NT2/D1 (cell line): ENCODE measurements around the gene RETN.
A peak's percentile ranks its signal among the peaks of the same experiment; 100 is the strongest.

Source experiments
- DNase-seq: peaks from one replicate; pipeline ENCODE4 v3.0.0-alpha.2; 2011; ENCODE audit warnings: low read depth, low spot score
- H3K27me3 ChIP-seq: 2 replicates; pipeline ENCODE4 v1.6.0; 2011; ENCODE audit warnings: mild to moderate bottlenecking; ENCODE audit not compliant: insufficient read length, insufficient read depth
- H3K36me3 ChIP-seq: 2 replicates; pipeline ENCODE4 v1.6.1; 2011; ENCODE audit warnings: mild to moderate bottlenecking, low read length, mixed read lengths; ENCODE audit not compliant: insufficient read depth, insufficient read length
- H3K4me1 ChIP-seq: 2 replicates; pipeline ENCODE4 v1.5.1; 2011; ENCODE audit not compliant: insufficient read depth, insufficient read length
- H3K4me3 ChIP-seq: 2 replicates; pipeline ENCODE4 v1.5.1; 2011; ENCODE audit warnings: low read depth; ENCODE audit not compliant: insufficient read length
- H3K9ac ChIP-seq: 2 replicates; pipeline ENCODE4 v1.6.0; 2011; ENCODE audit warnings: low read depth; ENCODE audit not compliant: insufficient read length
- H3K9me3 ChIP-seq: 2 replicates; pipeline ENCODE4 v1.5.1; 2011; ENCODE audit warnings: mild to moderate bottlenecking, low read length; ENCODE audit not compliant: insufficient read depth
- SUZ12 ChIP-seq: IDR thresholded peaks from 2 replicates; pipeline ENCODE4 v1.6.1; 2011; ENCODE audit not compliant: insufficient read length, insufficient read depth; ENCODE audit errors: extremely low read depth
- YY1 ChIP-seq: IDR thresholded peaks from 2 replicates; pipeline ENCODE4 v1.6.1; 2011; ENCODE audit not compliant: insufficient read length, insufficient read depth
- ZNF274 ChIP-seq: IDR thresholded peaks from 2 replicates; pipeline ENCODE4 v1.6.1; 2011; ENCODE audit warnings: mild to moderate bottlenecking, low read depth, low read length

The RETN gene

GRCh38 chr19:7677669-7678311 lies 8.9 kb downstream of the RETN start:
- H3K4me3 ChIP-seq, result no peak overlapping the region
- TF ChIP-seq ZNF274 (no peak), YY1 (no peak), SUZ12 (no peak)
- H3K4me1 ChIP-seq, result peaks cover 26% of the 10 kb centered on the region
- H3K9ac ChIP-seq, result no peak overlapping the region
- H3K36me3 ChIP-seq, result peaks cover 9% of the 10 kb centered on the region
- no peak for DNase-seq
- H3K27me3 ChIP-seq, result no peaks in the 10 kb centered on the region
- H3K9me3 ChIP-seq, result no peaks in the 10 kb centered on the region

GRCh38 chr19:7678971-7679751 lies 10.3 kb downstream of the RETN start:
- no peaks in the 10 kb centered on the region for H3K9me3 ChIP-seq
- no peak overlapping the region for H3K4me3 ChIP-seq
- no peak for DNase-seq
- H3K36me3 ChIP-seq, result peaks cover 16% of the 10 kb centered on the region
- TF ChIP-seq SUZ12, result no peak
- TF ChIP-seq ZNF274, result no peak
- TF ChIP-seq YY1, result no peak
- no peaks in the 10 kb centered on the region for H3K27me3 ChIP-seq
- no peak overlapping the region for H3K9ac ChIP-seq
- peaks cover 24% of the 10 kb centered on the region for H3K4me1 ChIP-seq

GRCh38 chr19:7679771-7680605 lies 11.1 kb downstream of the RETN start:
- no peaks in the 10 kb centered on the region for H3K9me3 ChIP-seq
- no peak for DNase-seq
- peak overlapping the region; percentile 95 for H3K9ac ChIP-seq
- H3K27me3 ChIP-seq, result no peaks in the 10 kb centered on the region
- peak overlapping the region; percentile 91 for H3K4me3 ChIP-seq
- TF ChIP-seq SUZ12 (no peak), ZNF274 (no peak), YY1 (no peak)
- peaks cover 19% of the 10 kb centered on the region for H3K36me3 ChIP-seq
- H3K4me1 ChIP-seq, result peaks cover 24% of the 10 kb centered on the region

GRCh38 chr19:7680606-7681339 lies 11.9 kb downstream of the RETN start, which contains the start of gene TRAPPC5:
TRAPPC5 (plus strand) TSS chr19:7680833; CDS start chr19:7682254, 1,421 bp downstream.
- DNase-seq, result peak; percentile 51
- no peaks in the 10 kb centered on the region for H3K9me3 ChIP-seq
- peak within 1 kb of the TSS; percentile 95 for H3K9ac ChIP-seq
- H3K36me3 ChIP-seq, result peaks cover 24% of the 10 kb centered on the region
- H3K27me3 ChIP-seq, result no peaks in the 10 kb centered on the region
- no peak for TF ChIP-seq ZNF274
- no peak for TF ChIP-seq YY1
- TF ChIP-seq SUZ12, result no peak
- H3K4me1 ChIP-seq, result peaks cover 27% of the 10 kb centered on the region
- H3K4me3 ChIP-seq, result peak within 1 kb of the TSS; percentile 91

GRCh38 chr19:7681340-7682174 lies 12.7 kb downstream of the RETN start:
- Histone ChIP-seq H3K27me3 (no peaks in the 10 kb centered on the region), H3K4me3 (peak overlapping the region; percentile 91), H3K9me3 (no peaks in the 10 kb centered on the region), H3K36me3 (peaks cover 24% of the 10 kb centered on the region), H3K4me1 (peaks cover 28% of the 10 kb centered on the region), H3K9ac (peak overlapping the region; percentile 95)
- DNase-seq, result peak; percentile 80
- no peak for TF ChIP-seq ZNF274
- no peak for TF ChIP-seq SUZ12
- TF ChIP-seq YY1, result no peak
